Endothelial cell of umbilical vein (primary cell): ENCODE data around the gene PRM1.

Experiments
- EZH2 ChIP-seq: IDR thresholded peaks from 2 replicates; pipeline ENCODE4 v1.6.1; 2012; ENCODE audit warnings: borderline replicate concordance, low read depth, mild to moderate bottlenecking, moderate library complexity, low read length, inconsistent platforms; ENCODE audit not compliant: severe bottlenecking
- MAX ChIP-seq: IDR thresholded peaks from 2 replicates; pipeline ENCODE4 v1.6.1; 2011; ENCODE audit not compliant: insufficient read depth, insufficient read length
- POLR2A ChIP-seq: IDR thresholded peaks from 2 replicates; pipeline ENCODE4 v1.6.1; 2012; ENCODE audit warnings: low read depth, mild to moderate bottlenecking, control low read depth, low read length
- TF ChIP-seq, protein P1 (sequence below), 2 donors: IDR thresholded peaks; 1 replicate in 1 of 2; 2 replicates in 1 of 2; pipeline ENCODE4 v1.5.1; 2011; ENCODE audit warnings: low read length in 2 of 2, mild to moderate bottlenecking in 2 of 2, moderate library complexity in 2 of 2, control low read depth in 1 of 2, inconsistent platforms in 1 of 2, low read depth in 1 of 2; ENCODE audit not compliant: insufficient read depth in 1 of 2; ENCODE audit errors: extremely low read depth in 1 of 2

GRCh38 chr16:11260596-11260966, 20.5 kb downstream of the PRM1 start:
- TF ChIP-seq EZH2, result no peak
- no peak for TF ChIP-seq MAX
- TF ChIP-seq POLR2A, result no peak
- TF ChIP-seq, protein P1, sequence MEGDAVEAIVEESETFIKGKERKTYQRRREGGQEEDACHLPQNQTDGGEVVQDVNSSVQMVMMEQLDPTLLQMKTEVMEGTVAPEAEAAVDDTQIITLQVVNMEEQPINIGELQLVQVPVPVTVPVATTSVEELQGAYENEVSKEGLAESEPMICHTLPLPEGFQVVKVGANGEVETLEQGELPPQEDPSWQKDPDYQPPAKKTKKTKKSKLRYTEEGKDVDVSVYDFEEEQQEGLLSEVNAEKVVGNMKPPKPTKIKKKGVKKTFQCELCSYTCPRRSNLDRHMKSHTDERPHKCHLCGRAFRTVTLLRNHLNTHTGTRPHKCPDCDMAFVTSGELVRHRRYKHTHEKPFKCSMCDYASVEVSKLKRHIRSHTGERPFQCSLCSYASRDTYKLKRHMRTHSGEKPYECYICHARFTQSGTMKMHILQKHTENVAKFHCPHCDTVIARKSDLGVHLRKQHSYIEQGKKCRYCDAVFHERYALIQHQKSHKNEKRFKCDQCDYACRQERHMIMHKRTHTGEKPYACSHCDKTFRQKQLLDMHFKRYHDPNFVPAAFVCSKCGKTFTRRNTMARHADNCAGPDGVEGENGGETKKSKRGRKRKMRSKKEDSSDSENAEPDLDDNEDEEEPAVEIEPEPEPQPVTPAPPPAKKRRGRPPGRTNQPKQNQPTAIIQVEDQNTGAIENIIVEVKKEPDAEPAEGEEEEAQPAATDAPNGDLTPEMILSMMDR (IDR thresholded peaks at IDR 0.05; ENCODE audit: extremely low read depth in 1 of 2, insufficient read depth in 1 of 2, low read depth in 1 of 2, low read length in 2 of 2), result no peak
